ENCODE results near the gene RPN1.

GRCh38 chr3:128648402-128648801 lies 2.2 kb downstream of the RPN1 start:
- TF ChIP-seq CTCF (IDR thresholded peaks at IDR 0.05), result no peak
- TF ChIP-seq POLR2A (IDR thresholded peaks at IDR 0.05), result no peak

All from testis (tissue), 2 donors.